ENCODE data around the gene CSNK1E.

DNA sequence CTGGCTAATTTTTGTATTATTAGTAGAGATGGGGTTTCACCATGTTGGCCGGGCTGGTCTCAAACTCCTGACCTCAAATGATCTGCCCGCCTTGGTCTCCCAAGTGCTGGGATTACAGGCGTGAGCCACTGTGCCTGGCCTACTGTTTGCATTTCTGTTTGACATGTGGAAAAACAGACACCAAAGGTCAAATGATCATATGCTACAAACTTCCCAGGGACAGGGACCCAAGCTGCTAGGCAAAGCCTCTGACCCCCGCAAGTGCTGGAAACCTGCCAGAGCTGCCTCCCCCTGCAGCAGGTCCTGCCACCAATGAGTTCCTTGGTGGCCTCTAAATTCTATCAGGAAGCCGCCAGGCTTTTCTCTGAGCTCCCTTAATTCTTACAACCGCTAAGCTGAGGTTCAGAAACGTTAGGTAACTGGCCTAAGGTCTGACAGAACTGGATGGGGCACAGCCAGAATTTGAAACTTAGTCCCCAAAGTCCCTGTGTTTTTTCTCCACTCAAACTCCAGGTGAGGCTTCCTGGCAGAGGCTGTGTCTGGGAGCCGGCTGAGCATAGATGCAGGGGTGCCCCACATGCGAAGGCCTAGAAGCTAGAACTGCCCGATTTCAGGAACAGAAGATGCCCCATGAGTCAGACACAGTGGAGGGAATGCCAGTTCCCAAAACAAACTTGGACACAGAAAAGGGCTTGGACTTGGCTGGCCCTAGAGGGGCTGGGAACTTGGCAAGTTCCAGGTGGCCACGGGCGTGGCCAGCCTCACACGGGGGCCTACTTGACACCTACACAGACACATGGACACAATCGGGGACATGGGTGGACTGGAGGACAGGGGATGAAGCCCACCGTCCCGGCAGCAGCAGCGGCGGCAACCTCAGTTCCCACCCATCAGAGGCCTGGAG is 7.4 kb downstream of the CSNK1E start:
- TF ChIP-seq, protein P1, sequence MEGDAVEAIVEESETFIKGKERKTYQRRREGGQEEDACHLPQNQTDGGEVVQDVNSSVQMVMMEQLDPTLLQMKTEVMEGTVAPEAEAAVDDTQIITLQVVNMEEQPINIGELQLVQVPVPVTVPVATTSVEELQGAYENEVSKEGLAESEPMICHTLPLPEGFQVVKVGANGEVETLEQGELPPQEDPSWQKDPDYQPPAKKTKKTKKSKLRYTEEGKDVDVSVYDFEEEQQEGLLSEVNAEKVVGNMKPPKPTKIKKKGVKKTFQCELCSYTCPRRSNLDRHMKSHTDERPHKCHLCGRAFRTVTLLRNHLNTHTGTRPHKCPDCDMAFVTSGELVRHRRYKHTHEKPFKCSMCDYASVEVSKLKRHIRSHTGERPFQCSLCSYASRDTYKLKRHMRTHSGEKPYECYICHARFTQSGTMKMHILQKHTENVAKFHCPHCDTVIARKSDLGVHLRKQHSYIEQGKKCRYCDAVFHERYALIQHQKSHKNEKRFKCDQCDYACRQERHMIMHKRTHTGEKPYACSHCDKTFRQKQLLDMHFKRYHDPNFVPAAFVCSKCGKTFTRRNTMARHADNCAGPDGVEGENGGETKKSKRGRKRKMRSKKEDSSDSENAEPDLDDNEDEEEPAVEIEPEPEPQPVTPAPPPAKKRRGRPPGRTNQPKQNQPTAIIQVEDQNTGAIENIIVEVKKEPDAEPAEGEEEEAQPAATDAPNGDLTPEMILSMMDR (conservative IDR thresholded peaks at IDR 0.05; ENCODE audit: low read depth, low read length), result no peak
- TF ChIP-seq MXI1 (IDR thresholded peaks at IDR 0.05; ENCODE audit: borderline replicate concordance, low read depth, low read length) (no peak), BHLHE40 (IDR thresholded peaks at IDR 0.05; ENCODE audit: low read depth, low read length) (no peak), CEBPB (IDR thresholded peaks at IDR 0.05; ENCODE audit: low read depth, low read length) (no peak), FOS (IDR thresholded peaks at IDR 0.05; ENCODE audit: low read depth, low read length) (no peak)

Data from IMR-90 (cell line).